Body of pancreas (tissue), 4 donors: ENCODE measurements around the gene SPAG5. TPM values are rescaled to one million over a fixed set of nuclear protein-coding genes. Genes with fewer than 3 reads are reported as not detected.

Source experiments
- ATAC-seq: fragments of 150-250 bp; one replicate; pipeline ENCODE4 v1.9.1; 2016
- DNase-seq, 4 donors: peaks; one replicate each; pipeline ENCODE4 v3.0.0-alpha.2; 2019
- H3K27ac ChIP-seq, 4 donors: fragments of 200-600 bp; sonication (generic); 1 replicate in 3 of 4; 2 replicates in 1 of 4; pipeline versions ENCODE4 v1.5.1 to v1.6.1; 2016 to 2019; ENCODE audit warnings: mild to moderate bottlenecking in 1 of 4, mixed read lengths in 1 of 4, moderate library complexity in 1 of 4
- H3K27me3 ChIP-seq, 2 donors: fragments of 200-600 bp; sonication (generic); one replicate each; pipeline ENCODE4 v1.6.0; 2016; ENCODE audit warnings: mild to moderate bottlenecking in 1 of 2
- H3K36me3 ChIP-seq, 2 donors: fragments of 200-600 bp; sonication (generic); replicated peaks in 1 of 2; 2 replicates each; pipeline ENCODE4 v1.5.1; 2016; ENCODE audit warnings: low read depth in 2 of 2; ENCODE audit not compliant: insufficient read depth in 1 of 2
- H3K4me1 ChIP-seq: fragments of 200-600 bp; sonication (generic); one replicate; pipeline ENCODE4 v1.6.0; 2016
- H3K4me3 ChIP-seq, 2 donors: fragments of 200-600 bp; sonication (generic); 1 replicate in 1 of 2; 2 replicates in 1 of 2; pipeline ENCODE4 v1.5.1; 2016 to 2019
- H3K9me3 ChIP-seq, 3 donors: fragments of 200-600 bp; sonication (generic); 1 replicate in 2 of 3; 2 replicates in 1 of 3; pipeline ENCODE4 v1.5.1; 2016
- CTCF ChIP-seq, 7 experiments: fragments of 450-650 bp in 4 of 7; fragments of 200-600 bp in 3 of 7; sonication (generic) in 3 of 7; IDR thresholded peaks; one replicate each; pipeline ENCODE4 v1.5.1; 2016 to 2019; ENCODE audit warnings: antibody characterized with exemption in 7 of 7
- POLR2A ChIP-seq, 3 donors: fragments of 450-650 bp; IDR thresholded peaks; one replicate each; pipeline ENCODE4 v1.6.1; 2016; ENCODE audit warnings: antibody characterized with exemption in 3 of 3, mild to moderate bottlenecking in 2 of 3
- WGBS, 2 donors: methylation state at CpG; one replicate each; pipeline ENCODE4 v1.1.5; 2017; 5-methylcytosine and 5-hydroxymethylcytosine counted together
- intact Hi-C: fragments of 100-400 bp; cut with DNase I; formaldehyde crosslinking; loops from one replicate; pipeline ENCODE4 v1.15.1; 2023
- total RNA-seq, 2 donors: library from RNA; depleted of rRNA; stranded (reverse); fragments of >200 nt; gene quantifications; one replicate each; pipeline ENCODE4 v1.1.0, GENCODE V29; 2016

The SPAG5 gene
- total RNA-seq, 2 donors from 2014 or later = 3.1 TPM; not detected in 1

- 58 to 76% methylated on average over 4 of the region's 4 CpGs for whole genome bisulfite sequencing, 2 donors
- Histone ChIP-seq H3K36me3 (no peaks in the 10 kb centered on the region), H3K4me1 (no peaks in the 10 kb centered on the region), H3K27ac (no peak overlapping the region), H3K9me3 (no peaks in the 10 kb centered on the region), H3K27me3 (no peaks in the 10 kb centered on the region), H3K4me3 (no peak overlapping the region)
- DNase-seq = no peak
- intact Hi-C loops = no loop called here
- no peak for ATAC-seq
- no peak for TF ChIP-seq CTCF (IDR thresholded peaks at IDR 0.05)
- no peak for TF ChIP-seq POLR2A (IDR thresholded peaks at IDR 0.05)
Observed at GRCh38 chr17:28540231-28540630, 58.6 kb downstream of the SPAG5 start.

DNA sequence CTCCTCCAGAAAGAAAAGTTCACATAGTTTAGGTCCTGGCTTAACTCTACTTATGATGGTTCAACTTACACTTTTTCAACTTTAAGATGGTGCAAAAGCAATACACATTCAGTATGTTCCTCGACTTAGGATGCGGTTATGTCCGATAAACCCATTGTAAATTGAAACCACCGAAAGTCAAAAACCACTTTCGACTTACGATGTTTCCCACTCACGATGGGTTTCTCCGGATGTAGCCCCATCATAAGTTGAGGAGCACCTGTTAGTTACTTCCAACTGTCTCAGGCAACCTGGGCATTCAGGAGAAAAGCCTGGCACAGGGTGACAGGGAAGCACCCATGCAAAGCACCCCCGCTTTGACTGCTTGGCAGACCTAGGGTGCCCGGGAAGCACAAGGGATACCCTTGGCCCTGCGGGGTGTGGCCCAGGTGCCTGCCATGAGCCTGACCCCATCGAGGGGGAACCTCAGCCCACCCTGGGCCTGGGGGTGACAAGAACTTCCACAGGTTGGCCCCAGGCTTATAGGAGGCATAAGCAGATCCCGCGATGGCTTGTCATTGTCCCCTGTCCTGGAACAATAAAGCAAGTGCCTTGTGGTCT is 60.4 kb downstream of the SPAG5 start:
- no peaks in the 10 kb centered on the region for H3K36me3 ChIP-seq
- no peaks in the 10 kb centered on the region for H3K4me1 ChIP-seq
- intact Hi-C loops = no loop called here
- no peaks in the 10 kb centered on the region for H3K9me3 ChIP-seq
- ATAC-seq = no peak
- 74 to 79% methylated on average over 11 to 14 of the region's 14 CpGs for WGBS, 2 donors
- DNase-seq = no peak
- no peaks in the 10 kb centered on the region for H3K27me3 ChIP-seq
- H3K27ac ChIP-seq = no peak overlapping the region
- no peak for TF ChIP-seq CTCF (IDR thresholded peaks at IDR 0.05)
- no peak overlapping the region for H3K4me3 ChIP-seq

DNA sequence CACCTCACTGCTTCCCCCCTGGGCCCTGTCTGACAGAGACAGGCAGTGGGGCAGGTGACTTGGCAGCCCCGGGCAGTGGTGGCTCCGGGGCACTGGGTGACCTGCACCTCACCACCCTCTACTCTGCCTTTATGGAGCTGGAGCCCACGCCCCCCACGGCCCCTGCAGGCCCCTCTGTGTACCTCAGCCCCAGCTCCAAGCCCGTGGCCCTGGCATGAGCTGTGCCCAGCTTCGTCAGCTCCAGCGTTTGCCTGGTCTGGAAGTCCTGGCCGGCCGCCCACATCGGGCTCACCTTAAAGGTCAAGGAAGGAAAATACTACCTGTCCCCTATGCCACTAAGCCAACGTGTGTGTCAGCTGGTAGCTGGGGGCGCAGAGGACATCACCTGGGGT is 61.6 kb downstream of the SPAG5 start:
- peak in 2 of 4 donors; percentile 26 to 61 for DNase-seq
- H3K27ac ChIP-seq = no peak overlapping the region
- WGBS, 2 donors = 42 to 47% methylated on average over 2 to 11 of the region's 12 CpGs
- H3K9me3 ChIP-seq = no peaks in the 10 kb centered on the region
- H3K27me3 ChIP-seq = no peaks in the 10 kb centered on the region
- no peaks in the 10 kb centered on the region for H3K36me3 ChIP-seq
- intact Hi-C loops = no loop called here
- no peak for TF ChIP-seq CTCF (IDR thresholded peaks at IDR 0.05)
- TF ChIP-seq POLR2A (IDR thresholded peaks at IDR 0.05) = no peak
- ATAC-seq = no peak
- no peaks in the 10 kb centered on the region for H3K4me1 ChIP-seq
- H3K4me3 ChIP-seq = no peak overlapping the region

DNA sequence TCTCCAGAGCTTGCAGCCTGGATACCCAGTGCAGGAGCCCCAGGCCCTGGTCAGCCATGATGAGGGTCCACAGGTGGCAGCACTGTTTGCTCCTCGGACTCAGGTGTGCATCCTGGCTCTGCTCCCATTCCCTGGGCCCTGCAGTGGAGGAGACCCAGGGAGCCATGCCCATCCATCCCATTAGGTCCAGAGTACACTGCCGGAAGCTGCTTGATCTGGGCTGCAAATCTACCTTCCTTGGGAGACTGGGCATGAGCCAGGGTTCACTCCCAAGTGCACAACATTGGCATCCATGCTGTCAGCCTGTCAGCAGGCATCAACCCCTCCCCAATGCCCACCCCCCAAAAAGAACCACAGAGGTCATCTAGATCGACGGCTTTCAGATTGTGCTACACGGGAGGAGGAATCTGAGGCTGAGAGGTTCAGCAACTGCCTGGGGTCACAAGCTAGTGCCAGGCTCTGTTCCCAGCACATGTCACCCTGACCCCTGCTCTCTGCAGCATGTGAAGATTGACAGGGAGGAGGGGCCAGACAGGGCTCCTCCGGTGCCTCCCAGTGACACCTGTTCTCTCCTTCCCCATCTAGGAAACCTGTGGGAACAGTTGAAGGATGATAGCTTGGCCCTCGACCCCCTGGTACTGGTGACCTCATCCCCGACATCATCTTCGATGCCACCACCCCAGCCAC is 62.1 kb downstream of the SPAG5 start:
- intact Hi-C loops = no loop called here
- DNase-seq = no peak
- no peaks in the 10 kb centered on the region for H3K36me3 ChIP-seq
- no peak overlapping the region for H3K4me3 ChIP-seq
- no peaks in the 10 kb centered on the region for H3K4me1 ChIP-seq
- no peak for ATAC-seq
- WGBS, 2 donors = 44 to 45% methylated on average over 7 to 9 of the region's 9 CpGs
- no peaks in the 10 kb centered on the region for H3K27me3 ChIP-seq
- TF ChIP-seq CTCF (IDR thresholded peaks at IDR 0.05) (no peak), POLR2A (IDR thresholded peaks at IDR 0.05) (no peak)
- no peaks in the 10 kb centered on the region for H3K9me3 ChIP-seq
- no peak overlapping the region for H3K27ac ChIP-seq
